ENCODE measurements around the gene DCLK3. TPM values are rescaled to one million over a fixed set of nuclear protein-coding genes. Genes with fewer than 3 reads are reported as not detected.
A peak's percentile ranks its signal among the peaks of the same experiment; 100 is the strongest.

DCLK3 gene
- total RNA-seq, 6 experiments from 2014 or later, result not detected

DNA sequence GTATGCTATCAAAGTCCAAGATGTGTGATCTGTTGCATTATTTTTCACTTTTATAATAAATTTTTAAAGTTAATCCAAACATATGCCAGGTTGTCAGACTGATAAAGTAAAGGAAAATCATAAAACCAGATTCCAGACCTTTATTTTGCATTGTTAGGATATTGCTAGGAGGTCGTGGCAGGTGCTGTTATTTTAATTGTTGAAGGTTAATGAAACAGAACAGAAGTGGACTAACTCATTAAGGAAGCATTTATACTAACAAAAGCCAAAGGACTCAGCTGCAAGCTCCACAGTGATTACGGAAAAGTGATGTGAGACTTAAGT, 63.1 kb downstream of the DCLK3 start:
- H3K27ac Mint-ChIP-seq, result no peak overlapping the region
- no peak overlapping the region; the same call in 1 of the 2 replicates for H3K4me3 Mint-ChIP-seq
- H3K27me3 Mint-ChIP-seq (ENCODE audit: insufficient read depth), result no peaks in the 10 kb centered on the region
- H3K36me3 Mint-ChIP-seq (ENCODE audit: low read depth), result no peaks in the 10 kb centered on the region
- no peaks in the 10 kb centered on the region for H3K9me3 Mint-ChIP-seq
- no peak for DNase-seq
- TF ChIP-seq, protein P1, sequence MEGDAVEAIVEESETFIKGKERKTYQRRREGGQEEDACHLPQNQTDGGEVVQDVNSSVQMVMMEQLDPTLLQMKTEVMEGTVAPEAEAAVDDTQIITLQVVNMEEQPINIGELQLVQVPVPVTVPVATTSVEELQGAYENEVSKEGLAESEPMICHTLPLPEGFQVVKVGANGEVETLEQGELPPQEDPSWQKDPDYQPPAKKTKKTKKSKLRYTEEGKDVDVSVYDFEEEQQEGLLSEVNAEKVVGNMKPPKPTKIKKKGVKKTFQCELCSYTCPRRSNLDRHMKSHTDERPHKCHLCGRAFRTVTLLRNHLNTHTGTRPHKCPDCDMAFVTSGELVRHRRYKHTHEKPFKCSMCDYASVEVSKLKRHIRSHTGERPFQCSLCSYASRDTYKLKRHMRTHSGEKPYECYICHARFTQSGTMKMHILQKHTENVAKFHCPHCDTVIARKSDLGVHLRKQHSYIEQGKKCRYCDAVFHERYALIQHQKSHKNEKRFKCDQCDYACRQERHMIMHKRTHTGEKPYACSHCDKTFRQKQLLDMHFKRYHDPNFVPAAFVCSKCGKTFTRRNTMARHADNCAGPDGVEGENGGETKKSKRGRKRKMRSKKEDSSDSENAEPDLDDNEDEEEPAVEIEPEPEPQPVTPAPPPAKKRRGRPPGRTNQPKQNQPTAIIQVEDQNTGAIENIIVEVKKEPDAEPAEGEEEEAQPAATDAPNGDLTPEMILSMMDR (IDR thresholded peaks at IDR 0.05), result no peak; the same call in 1 of the 2 replicates
- peaks cover 41% of the 10 kb centered on the region for H3K4me1 Mint-ChIP-seq (ENCODE audit: low read depth)

DNA sequence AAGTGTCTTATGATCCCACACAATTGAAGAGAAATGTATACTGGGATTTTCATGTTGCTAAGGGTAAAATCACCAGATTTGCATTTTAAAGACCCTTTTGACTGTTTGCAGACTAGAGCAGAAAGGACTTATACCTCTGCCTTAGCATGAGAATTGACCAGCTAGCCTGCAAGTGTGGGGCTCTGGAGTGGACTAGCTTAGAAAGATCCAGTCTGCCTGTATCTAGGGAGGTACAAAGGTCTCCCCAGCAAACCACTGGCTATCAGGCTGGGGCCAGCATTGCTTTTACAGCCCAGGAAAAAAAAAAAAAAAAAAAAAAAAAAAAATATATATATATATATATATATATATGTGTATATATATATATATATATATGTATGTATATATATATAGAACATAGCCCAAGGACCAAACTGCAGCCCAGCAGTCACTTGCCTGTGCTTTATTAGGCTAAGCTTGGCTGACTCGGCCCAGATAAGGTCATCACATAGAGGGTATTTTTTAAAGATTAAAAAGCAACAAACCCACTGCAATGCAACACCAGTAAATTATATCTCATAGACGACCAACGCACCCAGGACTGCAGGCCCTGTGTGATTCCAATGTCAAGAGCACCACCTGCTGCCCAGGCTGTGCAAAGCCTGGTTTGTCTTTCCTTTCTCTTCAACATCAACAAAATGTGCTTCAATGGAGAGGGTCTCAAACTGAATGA, 63.7 kb downstream of the DCLK3 start:
- Mint-ChIP-seq H3K27me3 (ENCODE audit: insufficient read depth) (no peaks in the 10 kb centered on the region), H3K4me1 (ENCODE audit: low read depth) (peaks cover 46% of the 10 kb centered on the region), H3K27ac (no peak overlapping the region), H3K9me3 (no peaks in the 10 kb centered on the region), H3K4me3 (no peak overlapping the region; the same call in 1 of the 2 replicates), H3K36me3 (ENCODE audit: low read depth) (no peaks in the 10 kb centered on the region)
- TF ChIP-seq, protein P1 (IDR thresholded peaks at IDR 0.05), result peak; percentile 90
- peak; percentile 68 for DNase-seq

DNA sequence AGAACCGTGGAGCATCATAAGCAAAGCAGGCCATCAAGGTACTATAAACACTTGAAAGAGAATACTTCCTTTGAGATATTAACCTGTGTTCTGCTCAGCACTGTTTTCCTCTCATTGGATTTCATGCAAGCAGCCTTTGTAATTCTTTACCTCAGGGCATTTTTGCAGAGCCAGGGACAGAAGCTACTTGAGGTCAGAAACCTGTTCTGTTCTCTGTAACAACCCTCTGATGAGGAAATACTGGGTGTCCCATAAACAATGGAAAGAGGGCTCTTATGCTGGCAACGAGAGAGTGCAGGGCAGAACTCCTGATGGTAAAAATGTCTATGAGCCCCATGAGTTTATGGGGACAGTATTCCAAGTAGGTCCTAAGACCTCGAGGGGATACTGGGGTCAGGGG, 66.0 kb downstream of the DCLK3 start:
- H3K4me1 Mint-ChIP-seq (ENCODE audit: low read depth), result peaks cover 52% of the 10 kb centered on the region
- H3K27me3 Mint-ChIP-seq (ENCODE audit: insufficient read depth), result no peaks in the 10 kb centered on the region; the same call in 1 of the 2 replicates
- no peak overlapping the region for H3K27ac Mint-ChIP-seq
- no peak overlapping the region for H3K4me3 Mint-ChIP-seq
- no peak for DNase-seq
- peaks cover 1% of the 10 kb centered on the region; the same call in 1 of the 2 replicates for H3K36me3 Mint-ChIP-seq (ENCODE audit: low read depth)
- H3K9me3 Mint-ChIP-seq, result no peaks in the 10 kb centered on the region
- TF ChIP-seq, protein P1 (IDR thresholded peaks at IDR 0.05), result no peak

DNA sequence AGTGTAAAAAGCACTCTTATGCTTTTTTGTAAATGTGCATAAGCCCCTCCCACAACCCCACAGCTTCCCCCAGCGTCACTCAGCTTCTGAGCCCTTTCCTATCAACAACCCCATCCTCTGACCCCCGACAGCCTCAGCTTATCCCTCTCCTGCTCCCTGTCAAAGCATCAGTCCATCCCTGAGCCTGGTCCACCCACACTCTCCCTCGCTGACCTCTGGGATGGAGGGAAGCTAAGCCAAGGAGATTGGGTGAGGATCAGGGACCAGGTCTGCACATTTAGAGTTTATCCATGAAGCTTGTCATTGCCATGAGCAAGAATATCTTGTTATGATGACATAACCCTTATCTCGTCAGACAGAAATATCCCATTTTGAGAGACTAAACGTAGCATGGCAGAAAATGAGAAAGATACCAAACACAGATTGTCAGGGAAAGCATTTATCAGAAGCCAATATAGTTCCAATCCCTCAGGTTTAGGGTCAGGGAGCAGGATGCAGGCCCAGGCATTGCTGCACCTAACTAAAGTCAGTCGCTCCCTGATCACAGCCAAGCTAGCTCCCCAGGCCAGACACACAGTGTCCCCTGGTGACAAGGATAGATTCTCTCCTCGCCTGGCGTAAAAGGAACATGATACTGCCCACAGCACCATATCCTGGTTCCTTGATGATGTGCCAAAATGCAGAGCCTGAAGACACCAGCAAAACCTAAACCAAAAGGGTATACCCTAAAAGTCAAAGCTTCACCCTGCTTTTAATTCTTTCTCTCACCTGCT, 66.9 kb downstream of the DCLK3 start:
- Mint-ChIP-seq H3K27me3 (ENCODE audit: insufficient read depth) (no peaks in the 10 kb centered on the region; the same call in 1 of the 2 replicates), H3K4me3 (no peak overlapping the region), H3K36me3 (ENCODE audit: low read depth) (peaks cover 5% of the 10 kb centered on the region; the same call in 1 of the 2 replicates), H3K9me3 (no peaks in the 10 kb centered on the region), H3K27ac (no peak overlapping the region), H3K4me1 (ENCODE audit: low read depth) (peaks cover 44% of the 10 kb centered on the region)
- TF ChIP-seq, protein P1 (IDR thresholded peaks at IDR 0.05), result no peak; the same call in 1 of the 2 replicates
- no peak for DNase-seq

DNA sequence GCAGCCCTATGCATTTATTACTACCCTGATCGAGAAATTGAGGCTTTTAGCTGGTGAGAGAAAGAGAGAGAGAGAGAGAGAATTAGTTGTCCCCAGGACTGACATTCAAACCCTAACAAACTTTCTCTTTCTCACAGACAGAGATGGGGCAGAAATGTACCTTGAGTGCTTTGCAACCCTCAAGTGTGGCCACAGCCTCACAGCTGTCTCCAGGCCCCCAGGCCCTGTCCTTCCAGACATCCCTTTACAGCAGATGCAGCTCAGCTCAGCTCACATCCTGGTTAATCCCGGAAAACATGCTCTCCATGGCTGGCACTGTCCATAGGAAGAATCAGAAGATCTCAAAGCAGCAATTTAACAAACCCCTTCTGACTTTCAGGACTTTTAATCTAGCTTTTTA, 67.6 kb downstream of the DCLK3 start:
- DNase-seq, result no peak
- Mint-ChIP-seq H3K27ac (no peak overlapping the region), H3K4me3 (no peak overlapping the region), H3K27me3 (ENCODE audit: insufficient read depth) (no peaks in the 10 kb centered on the region; the same call in 1 of the 2 replicates), H3K9me3 (no peaks in the 10 kb centered on the region), H3K4me1 (ENCODE audit: low read depth) (peaks cover 38% of the 10 kb centered on the region), H3K36me3 (ENCODE audit: low read depth) (peaks cover 5% of the 10 kb centered on the region; the same call in 1 of the 2 replicates)
- TF ChIP-seq, protein P1 (IDR thresholded peaks at IDR 0.05), result no peak
